Astrocyte (in vitro differentiated cells and primary cell): Measurements from ENCODE around the gene PLEKHG4B. TPM values are rescaled to one million over a fixed set of nuclear protein-coding genes. Genes with fewer than 3 reads are reported as not detected.

Experiments used
- DNase-seq: peaks from one replicate; pipeline ENCODE4 v3.0.0-alpha.2; 2010; ENCODE audit warnings: low read depth
- FAIRE-seq: peaks from 2 replicates; lab custom pipeline; 2011; peaks lifted over from hg19 to GRCh38; lab: Jason Lieb, UNC
- H2AFZ ChIP-seq: 2 replicates; pipeline ENCODE4 v1.6.0; 2012; ENCODE audit warnings: low read depth, low read length, inconsistent platforms
- H3K27ac ChIP-seq: 2 replicates; pipeline ENCODE4 v1.5.1; 2011; ENCODE audit warnings: low read depth, low read length, inconsistent platforms
- H3K27me3 ChIP-seq: 2 replicates; pipeline ENCODE4 v1.6.0; 2011; ENCODE audit warnings: low read length, inconsistent platforms; ENCODE audit not compliant: insufficient read depth
- H3K36me3 ChIP-seq: 2 replicates; pipeline ENCODE4 v1.5.1; 2011; ENCODE audit warnings: low read length, inconsistent platforms; ENCODE audit not compliant: insufficient read depth
- H3K4me1 ChIP-seq: 2 replicates; pipeline ENCODE4 v1.5.1; 2011; ENCODE audit warnings: low read length, inconsistent platforms; ENCODE audit not compliant: insufficient read depth
- H3K4me2 ChIP-seq: 2 replicates; pipeline ENCODE4 v1.6.0; 2012; ENCODE audit warnings: low read length, inconsistent platforms
- H3K4me3 ChIP-seq: 2 replicates; pipeline ENCODE4 v1.5.1; 2011; ENCODE audit warnings: low read depth, mild to moderate bottlenecking, low read length, inconsistent platforms; ENCODE audit not compliant: insufficient read depth
- H3K79me2 ChIP-seq: 2 replicates; pipeline ENCODE4 v1.6.0; 2012; ENCODE audit warnings: mild to moderate bottlenecking, low read length, inconsistent platforms; ENCODE audit not compliant: insufficient read depth
- H3K9ac ChIP-seq: 2 replicates; pipeline ENCODE4 v1.6.0; 2012; ENCODE audit warnings: mild to moderate bottlenecking, low read length, inconsistent platforms
- H3K9me3 ChIP-seq: 2 replicates; pipeline ENCODE4 v1.5.1; 2012; ENCODE audit warnings: low read depth, mild to moderate bottlenecking, low read length, inconsistent platforms; ENCODE audit not compliant: insufficient read depth
- H4K20me1 ChIP-seq: 2 replicates; pipeline ENCODE4 v1.6.0; 2012; ENCODE audit warnings: low read length, inconsistent platforms; ENCODE audit not compliant: insufficient read depth
- H3K27ac Mint-ChIP-seq: one replicate; pipeline ENCODE4 v1.8.0; 2021; ENCODE audit warnings: mild to moderate bottlenecking, mixed read lengths; ENCODE audit not compliant: unreplicated experiment
- H3K27me3 Mint-ChIP-seq: one replicate; pipeline ENCODE4 v1.8.0; 2021; ENCODE audit warnings: low read depth, mixed read lengths; ENCODE audit not compliant: unreplicated experiment
- H3K36me3 Mint-ChIP-seq: one replicate; pipeline ENCODE4 v1.8.0; 2021; ENCODE audit warnings: low read depth, mixed read lengths; ENCODE audit not compliant: unreplicated experiment
- H3K4me1 Mint-ChIP-seq: one replicate; pipeline ENCODE4 v1.8.0; 2021; ENCODE audit warnings: low read depth, mixed read lengths; ENCODE audit not compliant: unreplicated experiment
- H3K4me3 Mint-ChIP-seq: one replicate; pipeline ENCODE4 v1.8.0; 2021; ENCODE audit warnings: mild to moderate bottlenecking, moderate library complexity, mixed read lengths; ENCODE audit not compliant: unreplicated experiment
- H3K9me3 Mint-ChIP-seq: one replicate; pipeline ENCODE4 v1.8.0; 2021; ENCODE audit warnings: mild to moderate bottlenecking, mixed read lengths; ENCODE audit not compliant: unreplicated experiment
- EZH2 ChIP-seq: IDR thresholded peaks from 2 replicates; pipeline ENCODE4 v1.6.1; 2012; ENCODE audit warnings: mild to moderate bottlenecking, low read length, inconsistent platforms; ENCODE audit not compliant: insufficient read depth
- total RNA-seq: library from RNA; stranded (reverse); gene quantifications from 2 replicates; pipeline ENCODE4 v1.2.1, GENCODE V29; 2021
- TF ChIP-seq, protein P1 (sequence below): IDR thresholded peaks from 2 replicates; pipeline ENCODE4 v1.5.1; 2011; ENCODE audit warnings: low read depth, mild to moderate bottlenecking, inconsistent platforms, low read length, moderate library complexity; ENCODE audit not compliant: insufficient read depth

PLEKHG4B gene
- total RNA-seq, 1 donor from 2014 or later, result 8.1 TPM

GRCh38 chr5:141761-142160 is 49.8 kb downstream of the PLEKHG4B start:
- TF ChIP-seq EZH2, result no peak
- Histone ChIP-seq H3K79me2 (peaks cover 7% of the 10 kb centered on the region), H2AFZ (no peak overlapping the region), H3K36me3 (peaks cover 6% of the 10 kb centered on the region), H4K20me1 (no peaks in the 10 kb centered on the region), H3K4me1 (no peaks in the 10 kb centered on the region), H3K9ac (no peak overlapping the region), H3K4me3 (no peak overlapping the region), H3K27ac (no peak overlapping the region), H3K9me3 (peaks cover 4% of the 10 kb centered on the region), H3K4me2 (no peak overlapping the region), H3K27me3 (no peaks in the 10 kb centered on the region)
- peaks cover 7% of the 10 kb centered on the region for H3K9me3 Mint-ChIP-seq
- H3K4me1 Mint-ChIP-seq, result no peaks in the 10 kb centered on the region
- peaks cover 10% of the 10 kb centered on the region for H3K36me3 Mint-ChIP-seq
- no peak overlapping the region for H3K4me3 Mint-ChIP-seq
- H3K27ac Mint-ChIP-seq, result no peak overlapping the region
- DNase-seq, result no peak
- H3K27me3 Mint-ChIP-seq, result peaks cover 12% of the 10 kb centered on the region
- no peak for FAIRE-seq

DNA sequence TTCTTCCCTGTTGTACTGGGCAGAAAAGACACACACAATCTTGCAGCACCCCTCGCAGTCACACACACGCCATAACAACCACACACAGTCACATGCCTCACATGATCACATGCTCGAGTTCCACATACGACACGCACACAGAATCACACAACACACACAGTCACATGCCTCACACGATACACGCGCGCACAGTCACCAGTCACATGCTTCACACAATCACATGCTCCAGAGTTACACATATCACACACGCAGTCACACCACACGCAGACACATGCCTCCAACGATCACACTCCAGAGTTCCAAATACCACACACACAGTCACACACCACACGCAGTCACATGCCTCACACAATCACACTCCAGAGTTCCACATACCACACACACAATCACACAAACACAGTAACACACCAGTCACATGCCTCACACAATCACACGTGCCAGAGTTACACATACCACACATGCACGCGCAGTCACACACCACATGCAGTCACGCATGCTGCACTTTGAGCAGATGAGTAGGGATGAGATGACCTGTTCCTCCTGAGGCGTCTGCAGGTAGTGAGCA is 50.4 kb downstream of the PLEKHG4B start:
- peaks cover 16% of the 10 kb centered on the region for H3K36me3 Mint-ChIP-seq
- Histone ChIP-seq H4K20me1 (no peaks in the 10 kb centered on the region), H3K9ac (no peak overlapping the region), H3K79me2 (peaks cover 4% of the 10 kb centered on the region), H3K36me3 (peaks cover 6% of the 10 kb centered on the region), H3K27me3 (no peaks in the 10 kb centered on the region), H2AFZ (no peak overlapping the region), H3K4me1 (no peaks in the 10 kb centered on the region), H3K4me2 (no peak overlapping the region), H3K27ac (no peak overlapping the region), H3K4me3 (no peak overlapping the region), H3K9me3 (peaks cover 10% of the 10 kb centered on the region)
- H3K27ac Mint-ChIP-seq, result no peak overlapping the region
- TF ChIP-seq EZH2, result no peak
- TF ChIP-seq, protein P1, sequence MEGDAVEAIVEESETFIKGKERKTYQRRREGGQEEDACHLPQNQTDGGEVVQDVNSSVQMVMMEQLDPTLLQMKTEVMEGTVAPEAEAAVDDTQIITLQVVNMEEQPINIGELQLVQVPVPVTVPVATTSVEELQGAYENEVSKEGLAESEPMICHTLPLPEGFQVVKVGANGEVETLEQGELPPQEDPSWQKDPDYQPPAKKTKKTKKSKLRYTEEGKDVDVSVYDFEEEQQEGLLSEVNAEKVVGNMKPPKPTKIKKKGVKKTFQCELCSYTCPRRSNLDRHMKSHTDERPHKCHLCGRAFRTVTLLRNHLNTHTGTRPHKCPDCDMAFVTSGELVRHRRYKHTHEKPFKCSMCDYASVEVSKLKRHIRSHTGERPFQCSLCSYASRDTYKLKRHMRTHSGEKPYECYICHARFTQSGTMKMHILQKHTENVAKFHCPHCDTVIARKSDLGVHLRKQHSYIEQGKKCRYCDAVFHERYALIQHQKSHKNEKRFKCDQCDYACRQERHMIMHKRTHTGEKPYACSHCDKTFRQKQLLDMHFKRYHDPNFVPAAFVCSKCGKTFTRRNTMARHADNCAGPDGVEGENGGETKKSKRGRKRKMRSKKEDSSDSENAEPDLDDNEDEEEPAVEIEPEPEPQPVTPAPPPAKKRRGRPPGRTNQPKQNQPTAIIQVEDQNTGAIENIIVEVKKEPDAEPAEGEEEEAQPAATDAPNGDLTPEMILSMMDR, result no peak
- H3K9me3 Mint-ChIP-seq, result peaks cover 13% of the 10 kb centered on the region
- no peaks in the 10 kb centered on the region for H3K4me1 Mint-ChIP-seq
- H3K27me3 Mint-ChIP-seq, result peaks cover 12% of the 10 kb centered on the region
- DNase-seq (no peak), FAIRE-seq (no peak)
- H3K4me3 Mint-ChIP-seq, result no peak overlapping the region

DNA sequence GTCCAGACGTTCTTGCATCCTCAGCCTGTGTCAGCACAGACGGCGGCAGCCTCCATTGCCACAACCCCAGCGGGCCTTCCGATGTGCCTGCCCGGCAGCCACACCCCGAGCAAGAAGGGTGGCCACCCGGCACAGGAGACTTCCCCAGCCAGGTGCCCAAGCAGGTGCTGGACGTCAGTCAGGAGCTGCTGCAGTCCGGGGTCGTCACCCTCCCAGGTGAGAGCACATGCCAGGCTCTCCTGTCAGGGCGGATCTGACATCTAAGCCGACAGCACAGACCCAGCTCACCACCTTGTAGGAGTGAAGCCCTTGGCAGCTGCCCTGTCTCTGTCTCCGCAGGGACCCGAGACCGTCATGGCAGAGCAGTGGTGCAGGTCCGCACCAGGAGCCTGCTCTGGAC is 51.1 kb downstream of the PLEKHG4B start:
- no peaks in the 10 kb centered on the region for H3K27me3 ChIP-seq
- no peak overlapping the region for H3K4me2 ChIP-seq
- Mint-ChIP-seq H3K27me3 (peaks cover 12% of the 10 kb centered on the region), H3K27ac (no peak overlapping the region), H3K9me3 (peaks cover 19% of the 10 kb centered on the region), H3K4me1 (no peaks in the 10 kb centered on the region), H3K4me3 (no peak overlapping the region), H3K36me3 (peaks cover 20% of the 10 kb centered on the region)
- H3K36me3 ChIP-seq, result peaks cover 6% of the 10 kb centered on the region
- H3K4me1 ChIP-seq, result no peaks in the 10 kb centered on the region
- no peak for DNase-seq
- H3K9me3 ChIP-seq, result peaks cover 11% of the 10 kb centered on the region
- no peak overlapping the region for H3K4me3 ChIP-seq
- H3K79me2 ChIP-seq, result no peaks in the 10 kb centered on the region
- no peak overlapping the region for H3K9ac ChIP-seq
- no peak overlapping the region for H3K27ac ChIP-seq
- FAIRE-seq, result no peak
- TF ChIP-seq EZH2, result no peak
- TF ChIP-seq, protein P1, result no peak
- no peaks in the 10 kb centered on the region for H4K20me1 ChIP-seq
- H2AFZ ChIP-seq, result no peak overlapping the region
